HG03103 (cell line): ENCODE measurements around the gene OBI1.
"Not testable (repeated sequence)": the region's sequence is repeated elsewhere in the genome, so short reads cannot be mapped to it uniquely, and the experiment has no call there.

Experiments
- ATAC-seq: cut with Tn5 transposase; IDR thresholded peaks from one replicate; pipeline ENCODE4 v1.9.1; 2021; ENCODE audit warnings: low read depth; ENCODE audit not compliant: unreplicated experiment

OBI1 gene

GRCh38 chr13:78649997-78650716 lies 8.8 kb downstream of the OBI1 start:
- no peak for ATAC-seq

GRCh38 chr13:78647109-78647678 lies 11.8 kb downstream of the OBI1 start:
- not testable (repeated sequence) for ATAC-seq

DNA sequence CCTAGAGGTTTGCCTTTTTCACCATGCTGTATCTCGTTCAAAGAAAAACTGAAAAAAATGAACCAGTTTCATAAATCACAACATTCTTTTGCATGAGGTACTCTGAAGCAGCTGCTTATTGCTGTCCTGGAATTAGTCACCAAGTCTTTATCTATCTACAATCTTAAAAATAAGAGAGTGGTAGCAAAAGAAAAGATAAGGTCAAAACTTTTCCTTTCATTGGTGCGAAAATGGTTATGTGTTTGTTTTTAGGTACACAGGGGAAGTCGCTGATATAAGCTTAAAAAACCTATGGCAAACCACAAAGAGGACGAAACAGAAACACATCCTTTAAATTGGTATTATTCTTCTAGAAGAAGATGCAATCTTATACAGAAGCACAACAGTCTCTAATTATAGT lies 20.7 kb downstream of the OBI1 start:
- peak; percentile 55 for ATAC-seq

- no peak for ATAC-seq
These were observed 22.5 kb downstream of the OBI1 start for GRCh38 chr13:78636495-78636894.

DNA sequence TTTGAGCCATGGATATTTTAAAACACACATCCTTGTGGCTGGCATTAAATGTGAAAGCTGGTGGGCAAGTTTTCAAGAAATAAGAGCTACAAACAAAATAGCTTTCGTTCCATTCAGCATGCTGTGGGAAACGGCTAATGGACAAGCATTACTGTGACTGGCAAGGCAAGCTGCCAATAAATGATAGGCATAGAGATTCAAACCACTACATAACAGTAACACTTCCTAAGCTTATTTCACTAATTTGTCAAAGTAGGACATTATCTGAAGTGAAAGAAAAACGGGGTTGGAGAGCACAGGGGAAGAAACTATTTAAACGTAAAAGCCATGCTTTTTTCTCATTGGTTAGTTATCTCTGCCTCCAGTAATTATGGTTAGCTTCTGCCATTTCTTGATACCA lies 26.0 kb downstream of the OBI1 start:
- no peak for ATAC-seq

- ATAC-seq = no peak
These were observed 27.9 kb downstream of the OBI1 start for GRCh38 chr13:78631077-78631476.

DNA sequence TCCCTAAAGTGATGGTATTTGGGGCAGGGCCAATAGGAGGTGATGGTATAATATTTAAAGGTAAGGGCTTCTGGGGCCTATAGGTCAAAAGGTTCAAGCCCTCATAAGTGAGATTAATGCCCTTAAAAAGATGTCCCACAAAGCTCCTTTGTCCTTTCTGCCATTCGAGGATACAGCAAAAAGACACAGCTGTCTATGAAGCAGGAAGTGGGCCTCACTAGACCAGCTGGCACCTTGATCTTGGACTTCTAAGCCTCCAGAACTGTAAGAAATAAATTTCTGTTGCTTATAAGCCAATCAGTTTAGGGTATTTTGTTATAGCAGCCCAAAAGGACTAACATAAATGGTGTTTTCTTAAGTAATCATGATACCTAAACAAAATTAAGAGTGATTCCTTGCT lies 28.4 kb downstream of the OBI1 start:
- no peak for ATAC-seq

DNA sequence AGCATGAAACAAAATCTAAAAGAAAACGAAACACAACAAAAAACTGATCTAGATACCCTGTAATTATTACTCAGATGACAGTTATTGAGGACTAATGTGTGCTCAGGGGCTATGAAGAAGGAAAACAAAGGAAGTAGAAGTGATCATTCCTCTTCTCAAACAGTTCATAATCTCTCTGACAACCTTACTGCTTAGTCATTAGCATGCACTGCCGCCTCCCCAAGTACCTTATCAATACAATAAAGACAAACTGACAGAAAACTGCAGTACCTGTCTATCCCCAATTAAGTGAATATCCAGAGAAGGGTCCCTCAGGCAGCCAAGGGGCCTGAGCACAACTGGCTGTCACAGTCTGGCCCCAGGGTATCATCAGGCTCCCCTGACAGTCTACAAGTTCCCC lies 33.6 kb downstream of the OBI1 start:
- ATAC-seq = no peak

DNA sequence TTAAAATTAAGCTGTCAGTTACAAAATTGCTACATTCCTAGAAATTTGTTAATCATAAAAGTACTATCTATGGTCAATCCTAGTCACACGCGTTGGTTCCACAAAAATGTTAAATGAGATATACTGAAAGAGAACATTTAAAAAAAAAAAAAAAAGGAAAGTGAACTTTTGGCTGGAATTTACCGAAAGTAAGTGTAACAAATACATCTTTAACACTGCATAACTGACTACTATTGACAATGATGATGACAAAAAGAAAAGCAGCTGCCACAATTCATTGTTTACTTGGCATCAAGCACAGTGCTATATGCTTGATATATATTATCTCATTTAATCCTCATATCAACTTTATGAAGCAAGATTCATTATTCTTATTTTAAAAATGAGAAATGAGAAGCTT lies 35.8 kb downstream of the OBI1 start:
- no peak for ATAC-seq

DNA sequence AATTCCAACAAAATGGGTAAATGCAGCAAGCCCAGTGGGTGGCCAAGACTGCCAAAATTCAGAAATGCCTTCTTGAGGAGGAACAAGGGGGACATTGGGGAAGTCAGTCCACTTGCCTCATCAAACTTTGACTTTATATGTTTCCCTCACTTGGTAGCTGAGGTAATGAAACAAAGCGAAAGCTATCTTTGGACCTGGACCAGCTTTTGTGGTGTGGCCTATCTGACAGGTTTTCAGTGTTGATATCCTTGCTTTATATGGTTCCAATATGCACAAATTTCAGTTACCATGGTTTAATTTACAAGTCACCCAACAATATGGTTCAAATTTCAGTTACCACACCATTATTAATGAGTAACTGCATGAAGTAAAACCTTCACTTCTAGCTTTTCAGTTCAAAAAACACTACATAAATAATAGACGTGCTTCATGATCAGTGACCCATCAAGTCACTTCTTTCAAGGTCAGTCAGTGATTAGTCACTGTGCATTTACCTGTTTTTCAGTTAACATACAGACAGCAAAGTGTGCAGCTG lies 38.0 kb downstream of the OBI1 start:
- no peak for ATAC-seq

DNA sequence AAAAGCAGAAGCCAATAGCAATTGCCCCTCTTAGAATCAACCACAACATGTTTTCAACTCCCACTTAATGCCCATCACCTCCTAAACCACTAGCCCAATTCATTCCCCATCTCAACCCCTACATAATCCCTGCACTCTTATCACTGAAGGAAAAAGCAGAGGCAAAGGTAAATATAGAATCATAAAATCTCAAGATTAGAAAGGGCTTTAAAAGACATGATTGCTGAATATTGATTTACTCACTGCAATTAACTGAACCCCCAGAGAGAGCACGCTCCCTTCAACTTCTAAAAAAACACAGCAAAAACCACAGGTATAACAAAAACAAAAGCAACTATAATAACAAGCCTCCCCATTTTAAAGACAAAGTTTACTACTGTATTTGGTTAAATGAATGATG lies 40.5 kb downstream of the OBI1 start:
- ATAC-seq = no peak

- ATAC-seq = no peak
These were observed 47.9 kb downstream of the OBI1 start for GRCh38 chr13:78611040-78611439.

GRCh38 chr13:78610381-78610883 lies 48.5 kb downstream of the OBI1 start:
- no peak for ATAC-seq

GRCh38 chr13:78609464-78610205 lies 49.3 kb downstream of the OBI1 start:
- no peak for ATAC-seq

DNA sequence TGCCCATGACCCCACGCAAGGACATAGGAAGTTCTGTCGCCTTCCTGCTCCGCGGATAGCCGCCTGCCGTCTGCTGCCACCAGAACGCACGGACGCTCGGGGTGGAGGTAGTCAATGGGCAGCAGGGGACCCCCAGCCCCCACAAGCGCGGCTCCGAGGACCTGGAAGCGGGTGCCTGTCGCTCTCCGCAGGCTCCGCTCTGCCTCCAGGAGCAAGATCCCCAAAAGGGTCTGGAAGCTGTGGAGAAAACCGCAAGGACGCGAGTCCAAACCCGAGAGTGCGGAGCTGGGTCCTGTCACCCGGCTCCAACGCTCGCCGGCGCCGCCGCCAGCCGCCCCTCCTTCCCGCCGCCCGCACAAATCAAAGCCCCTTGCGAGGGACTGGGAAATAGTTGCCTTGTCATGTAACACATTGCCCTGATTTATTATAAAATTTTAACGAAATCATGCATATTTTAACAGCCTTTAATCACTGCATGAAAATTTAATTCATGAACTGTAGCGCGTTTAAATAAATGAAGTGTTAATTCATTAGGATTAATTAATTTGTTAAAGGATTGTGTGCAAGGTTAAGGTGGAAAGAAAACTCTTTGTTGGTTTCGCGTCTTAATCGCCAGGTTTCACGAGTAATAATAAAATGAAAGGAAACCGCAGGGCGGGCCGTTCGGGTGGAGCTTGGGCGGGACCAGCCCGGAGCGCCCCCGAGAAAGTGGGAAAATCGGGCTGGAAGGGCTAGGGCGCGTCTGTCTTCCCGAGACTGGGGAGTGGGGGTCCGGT lies 50.1 kb downstream of the OBI1 start:
- ATAC-seq = no peak

DNA sequence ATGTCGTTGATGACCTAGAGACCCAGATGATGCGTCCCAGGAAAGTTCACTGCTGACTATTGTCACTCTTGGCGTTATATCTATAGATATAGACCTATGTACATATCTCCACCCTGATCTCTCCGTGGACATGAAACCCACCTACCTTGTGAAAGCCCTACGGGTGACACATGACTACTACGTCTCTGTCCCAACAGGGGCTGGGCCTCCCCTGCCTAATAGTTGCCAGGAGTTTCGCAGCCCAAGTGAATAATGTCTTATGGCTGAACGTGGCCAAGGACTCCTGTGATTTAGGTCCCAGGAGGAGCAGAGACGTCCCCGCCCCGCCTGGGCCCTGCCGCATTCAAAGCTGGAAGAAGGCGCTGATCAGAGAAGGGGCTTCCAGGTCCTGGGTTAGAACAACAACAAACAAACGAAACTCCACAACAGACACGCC lies 50.7 kb downstream of the OBI1 start:
- no peak for ATAC-seq

GRCh38 chr13:78607409-78608251 lies 51.3 kb downstream of the OBI1 start:
- ATAC-seq = no peak

DNA sequence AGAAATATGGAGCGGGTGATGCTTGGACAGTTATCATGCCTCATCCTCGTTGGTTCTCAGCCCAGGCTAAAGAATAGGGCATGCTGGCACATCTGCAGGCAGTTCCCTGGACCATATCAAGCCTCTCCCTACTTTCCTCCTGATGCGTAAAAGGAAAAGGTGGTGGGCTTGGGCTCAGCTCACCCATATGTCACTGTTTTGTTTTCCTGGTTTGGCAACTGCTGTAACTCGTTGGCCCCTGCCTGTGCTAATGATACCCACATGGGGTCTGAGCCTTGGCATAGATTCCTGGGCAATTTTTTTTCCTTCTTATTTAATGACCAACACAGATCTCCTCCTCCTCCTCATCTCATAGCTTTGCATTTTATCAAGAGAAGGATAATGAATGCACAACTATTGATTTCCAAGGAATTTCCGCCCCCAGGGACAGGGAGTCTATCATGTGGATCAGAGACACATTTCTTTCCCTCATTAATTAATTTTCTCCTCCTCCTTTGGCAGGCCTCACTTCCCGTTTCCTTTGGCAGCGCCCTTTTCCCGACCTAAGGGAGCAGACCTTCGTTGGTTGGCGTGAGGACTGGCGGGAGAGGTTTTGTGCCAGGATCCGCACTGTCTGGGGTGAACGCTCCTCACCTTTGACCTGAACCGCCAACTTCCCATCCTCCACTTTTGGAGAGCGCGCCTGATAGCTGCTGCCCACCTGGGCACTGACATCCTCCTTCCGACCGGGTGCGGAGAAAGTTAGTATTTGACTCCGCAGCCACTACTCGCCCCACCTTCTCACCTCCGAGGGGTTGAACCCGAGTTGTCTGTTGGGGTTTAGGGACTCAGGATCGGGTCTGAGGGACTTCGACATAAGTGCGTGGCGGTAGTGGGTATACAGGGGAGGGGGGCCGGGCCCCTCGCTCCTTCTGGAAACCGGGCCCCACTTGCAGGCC lies 52.2 kb downstream of the OBI1 start:
- no peak for ATAC-seq
